Mammary epithelial cell (primary cell): ENCODE measurements around the gene SVEP1.

ENCODE experiments used
- EZH2 ChIP-seq: IDR thresholded peaks from 2 replicates; pipeline ENCODE4 v1.6.1; 2012; ENCODE audit warnings: low read length, inconsistent platforms, borderline replicate concordance
- TF ChIP-seq, protein P1 (sequence below), 2 donors: IDR thresholded peaks in 1 of 2; conservative IDR thresholded peaks in 1 of 2; 2 replicates each; pipeline ENCODE4 v1.5.1; 2011 to 2012; ENCODE audit warnings: inconsistent platforms in 2 of 2, low read length in 2 of 2, mild to moderate bottlenecking in 2 of 2, control low read depth in 1 of 2, low read depth in 1 of 2; ENCODE audit not compliant: insufficient read depth in 1 of 2; ENCODE audit errors: extremely low read depth in 1 of 2

DNA sequence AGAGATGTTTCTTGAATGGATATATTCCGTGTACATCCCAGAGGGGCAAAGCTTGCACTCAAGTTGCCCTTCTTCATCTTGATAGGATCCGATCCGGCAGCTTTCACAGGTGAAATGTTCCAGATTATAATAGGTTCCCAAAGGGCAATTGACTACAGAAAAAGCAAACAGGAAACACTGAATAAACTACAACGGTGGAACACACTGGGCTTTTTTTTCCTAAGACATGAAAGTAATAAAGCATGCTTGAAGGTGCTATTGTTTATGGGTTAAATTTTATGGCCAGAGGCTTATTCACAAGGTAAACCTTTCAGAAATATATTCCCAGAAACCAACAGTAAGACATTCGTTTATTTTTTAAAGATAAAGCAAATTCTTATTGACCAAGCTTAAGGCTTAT, 110.6 kb downstream of the SVEP1 start:
- TF ChIP-seq, protein P1, sequence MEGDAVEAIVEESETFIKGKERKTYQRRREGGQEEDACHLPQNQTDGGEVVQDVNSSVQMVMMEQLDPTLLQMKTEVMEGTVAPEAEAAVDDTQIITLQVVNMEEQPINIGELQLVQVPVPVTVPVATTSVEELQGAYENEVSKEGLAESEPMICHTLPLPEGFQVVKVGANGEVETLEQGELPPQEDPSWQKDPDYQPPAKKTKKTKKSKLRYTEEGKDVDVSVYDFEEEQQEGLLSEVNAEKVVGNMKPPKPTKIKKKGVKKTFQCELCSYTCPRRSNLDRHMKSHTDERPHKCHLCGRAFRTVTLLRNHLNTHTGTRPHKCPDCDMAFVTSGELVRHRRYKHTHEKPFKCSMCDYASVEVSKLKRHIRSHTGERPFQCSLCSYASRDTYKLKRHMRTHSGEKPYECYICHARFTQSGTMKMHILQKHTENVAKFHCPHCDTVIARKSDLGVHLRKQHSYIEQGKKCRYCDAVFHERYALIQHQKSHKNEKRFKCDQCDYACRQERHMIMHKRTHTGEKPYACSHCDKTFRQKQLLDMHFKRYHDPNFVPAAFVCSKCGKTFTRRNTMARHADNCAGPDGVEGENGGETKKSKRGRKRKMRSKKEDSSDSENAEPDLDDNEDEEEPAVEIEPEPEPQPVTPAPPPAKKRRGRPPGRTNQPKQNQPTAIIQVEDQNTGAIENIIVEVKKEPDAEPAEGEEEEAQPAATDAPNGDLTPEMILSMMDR (conservative IDR thresholded peaks at IDR 0.05 in 1 of 2, IDR thresholded peaks at IDR 0.05 in 1 of 2; ENCODE audit: extremely low read depth in 1 of 2, insufficient read depth in 1 of 2, low read depth in 1 of 2, low read length in 2 of 2): no peak
- no peak for TF ChIP-seq EZH2
